GM23338 (cell line): ENCODE measurements around the gene PPID. TPM values are rescaled to one million over a fixed set of nuclear protein-coding genes. Genes with fewer than 3 reads are reported as not detected.

Experiments
- ATAC-seq: fragments of 200-7000 bp; cut with Tn5 transposase; 3 replicates; pipeline ENCODE4 v1.9.1; 2020
- DNase-seq: peaks from one replicate; pipeline ENCODE4 v3.0.0-alpha.2; 2015; ENCODE audit warnings: low spot score
- H2AFZ ChIP-seq: fragments of 200-600 bp; sonication (generic); 2 replicates; pipeline ENCODE4 v1.8.0; 2016; ENCODE audit warnings: antibody characterized with exemption, mild to moderate bottlenecking, moderate library complexity
- H3F3A ChIP-seq: fragments of 200-600 bp; sonication (generic); replicated peaks from 2 replicates; pipeline ENCODE4 v1.8.0; 2017; ENCODE audit warnings: antibody characterized with exemption, mixed run types, low read depth
- H3K27ac ChIP-seq: fragments of 200-600 bp; sonication (generic); 2 replicates; pipeline ENCODE4 v1.6.1; 2016; ENCODE audit warnings: low read depth
- H3K27me3 ChIP-seq: fragments of 200-600 bp; sonication (generic); 2 replicates; pipeline ENCODE4 v1.8.0; 2016; ENCODE audit warnings: mild to moderate bottlenecking, mixed run types, moderate library complexity; ENCODE audit not compliant: insufficient read depth
- H3K36me3 ChIP-seq: fragments of 200-600 bp; sonication (generic); 2 replicates; pipeline ENCODE4 v1.8.0; 2016; ENCODE audit warnings: mild to moderate bottlenecking; ENCODE audit not compliant: insufficient read depth
- H3K4me1 ChIP-seq: fragments of 200-600 bp; sonication (generic); 2 replicates; pipeline ENCODE4 v1.8.0; 2016; ENCODE audit warnings: mild to moderate bottlenecking, moderate library complexity; ENCODE audit not compliant: insufficient read depth
- H3K4me2 ChIP-seq: fragments of 200-600 bp; sonication (generic); 2 replicates; pipeline ENCODE4 v1.7.1; 2017; ENCODE audit warnings: mixed run types
- H3K4me3 ChIP-seq: fragments of 200-600 bp; sonication (generic); 2 replicates; pipeline ENCODE4 v1.6.1; 2016; ENCODE audit warnings: mixed run types
- H3K79me2 ChIP-seq: fragments of 200-600 bp; sonication (generic); replicated peaks from 2 replicates; pipeline ENCODE4 v1.8.0; 2017; ENCODE audit warnings: mild to moderate bottlenecking; ENCODE audit not compliant: insufficient read depth
- H3K9me2 ChIP-seq: fragments of 200-600 bp; sonication (generic); 2 replicates; pipeline ENCODE4 v1.8.0; 2017; ENCODE audit not compliant: insufficient read depth
- H4K20me1 ChIP-seq: fragments of 200-600 bp; sonication (generic); replicated peaks from 2 replicates; pipeline ENCODE4 v1.8.0; 2017; ENCODE audit warnings: mild to moderate bottlenecking; ENCODE audit not compliant: insufficient read depth
- H3K27ac Mint-ChIP-seq: 2 replicates; pipeline ENCODE4 v1.8.0; 2020; ENCODE audit warnings: inconsistent platforms, mild to moderate bottlenecking, moderate library complexity, mixed read lengths
- H3K27me3 Mint-ChIP-seq: 3 replicates; pipeline ENCODE4 v1.8.0; 2022; ENCODE audit warnings: low read depth, mild to moderate bottlenecking, moderate library complexity, mixed read lengths, inconsistent platforms; ENCODE audit not compliant: insufficient read depth, poor library complexity
- H3K36me3 Mint-ChIP-seq: 3 replicates; pipeline ENCODE4 v1.8.0; 2021; ENCODE audit warnings: low read depth, mild to moderate bottlenecking, inconsistent platforms, moderate library complexity, mixed read lengths
- H3K4me1 Mint-ChIP-seq: 3 replicates; pipeline ENCODE4 v1.8.0; 2020; ENCODE audit warnings: mild to moderate bottlenecking, inconsistent platforms, mixed read lengths
- H3K4me3 Mint-ChIP-seq: 3 replicates; pipeline ENCODE4 v1.8.0; 2021; ENCODE audit warnings: moderate library complexity, mild to moderate bottlenecking, inconsistent platforms, mixed read lengths
- H3K9me3 Mint-ChIP-seq: 3 replicates; pipeline ENCODE4 v1.8.0; 2020; ENCODE audit warnings: moderate library complexity, mild to moderate bottlenecking, inconsistent platforms, mixed read lengths
- CREB1 ChIP-seq: fragments of 250-450 bp; sonication (Bioruptor Pico); IDR thresholded peaks from 2 replicates; pipeline ENCODE4 v1.5.0; 2020; ENCODE audit warnings: low read depth, mild to moderate bottlenecking, moderate library complexity
- CTCF ChIP-seq, 2 experiments: fragments of 200-600 bp in 1 of 2; sonication (generic) in 1 of 2; conservative IDR thresholded peaks; 2 replicates each; pipeline versions ENCODE4 v1.5.1 to v1.6.1; 2016 to 2017; ENCODE audit warnings: antibody characterized with exemption in 2 of 2, low read depth in 2 of 2, mild to moderate bottlenecking in 2 of 2, moderate library complexity in 1 of 2
- ETS1 ChIP-seq: IDR thresholded peaks from 2 replicates; pipeline ENCODE4 v1.6.1; 2016; ENCODE audit warnings: antibody characterized with exemption
- EZH2 ChIP-seq: fragments of 200-600 bp; sonication (generic); IDR thresholded peaks from one replicate; pipeline ENCODE4 v1.8.0; 2017; ENCODE audit warnings: antibody characterized with exemption, mild to moderate bottlenecking, low read depth; ENCODE audit not compliant: unreplicated experiment
- EZH2phosphoT487 ChIP-seq: fragments of 200-600 bp; sonication (generic); IDR thresholded peaks from one replicate; pipeline ENCODE4 v1.8.1; 2018; ENCODE audit warnings: antibody characterized with exemption; ENCODE audit not compliant: unreplicated experiment
- JUNB ChIP-seq: IDR thresholded peaks from one replicate; pipeline ENCODE4 v1.6.1; 2016; ENCODE audit warnings: antibody characterized with exemption; ENCODE audit not compliant: unreplicated experiment
- NANOG ChIP-seq: IDR thresholded peaks from 2 replicates; pipeline ENCODE4 v1.6.1; 2016; ENCODE audit warnings: antibody characterized with exemption, borderline replicate concordance
- POLR2AphosphoS5 ChIP-seq: IDR thresholded peaks from 2 replicates; pipeline ENCODE4 v1.6.1; 2016; ENCODE audit warnings: antibody characterized with exemption, low read depth
- REST ChIP-seq: IDR thresholded peaks from one replicate; pipeline ENCODE4 v1.6.1; 2018; ENCODE audit warnings: antibody characterized with exemption; ENCODE audit not compliant: unreplicated experiment
- STAT1 ChIP-seq: IDR thresholded peaks from one replicate; pipeline ENCODE4 v1.6.1; 2016; ENCODE audit warnings: antibody characterized with exemption; ENCODE audit not compliant: unreplicated experiment
- ZNF114 ChIP-seq: fragments of 250-450 bp; sonication (Bioruptor Pico); IDR thresholded peaks from 2 replicates; pipeline ENCODE4 v1.5.0; 2020; ENCODE audit warnings: mild to moderate bottlenecking, moderate library complexity
- ZNF331 ChIP-seq: fragments of 250-450 bp; sonication (Bioruptor Pico); IDR thresholded peaks from 2 replicates; pipeline ENCODE4 v1.5.0; 2020; ENCODE audit warnings: low read depth, mild to moderate bottlenecking, moderate library complexity
- ZNF462 ChIP-seq: fragments of 250-450 bp; sonication (Bioruptor Pico); IDR thresholded peaks from 2 replicates; pipeline ENCODE4 v1.5.0; 2020; ENCODE audit warnings: mild to moderate bottlenecking, moderate library complexity
- polyA plus RNA-seq: library from polyadenylated mRNA; unstranded; fragments of >200 nt; fragmentation: Nextera tagmentation; extraction: Ambion mirVana; gene quantifications from 2 replicates; pipeline ENCODE4 v1.2.1, GENCODE V29; 2016
- total RNA-seq: library from RNA; depleted of rRNA; stranded (reverse); fragments of >200 nt; shearing (Covaris generic); gene quantifications from 2 replicates; pipeline ENCODE4 v1.2.3, GENCODE V29; 2014

PPID gene
- total and polyA plus RNA-seq, 2 experiments from 2014 or later = 56.6 to 66.2 TPM

- H3K27me3 Mint-ChIP-seq = peaks cover 12% of the 10 kb centered on the region
- H3K9me3 Mint-ChIP-seq = no peaks in the 10 kb centered on the region; the same call in 2 of the 3 replicates
- ATAC-seq = peak; percentile 45
- Histone ChIP-seq H4K20me1 (no peaks in the 10 kb centered on the region; the same call in 1 of the 2 replicates), H3K4me2 (peak overlapping the region; percentile 76), H2AFZ (peak overlapping the region; percentile 56), H3K79me2 (peaks cover 55% of the 10 kb centered on the region), H3K36me3 (peaks cover 5% of the 10 kb centered on the region; the same call in 1 of the 2 replicates), H3K27me3 (no peaks in the 10 kb centered on the region), H3K4me1 (0 out of 2 replicates have a peak, but pooled peaks cover 5% of the 10 kb centered on the region), H3K4me3 (peak overlapping the region; percentile 76), H3K9me2 (no peaks in the 10 kb centered on the region), H3F3A (peaks cover 5% of the 10 kb centered on the region; the same call in 1 of the 2 replicates), H3K27ac (peak overlapping the region; percentile 84)
- peaks cover 14% of the 10 kb centered on the region for H3K36me3 Mint-ChIP-seq
- no peak for TF ChIP-seq ZNF114 (CRISPR knock-in tag)
- no peak for TF ChIP-seq REST
- TF ChIP-seq CREB1 = no peak
- no peak for TF ChIP-seq POLR2AphosphoS5
- TF ChIP-seq EZH2 = no peak
- TF ChIP-seq CTCF (conservative IDR thresholded peaks at IDR 0.05; ENCODE audit: low read depth in 2 of 2) = no peak
- no peak for TF ChIP-seq ETS1
- no peak for TF ChIP-seq JUNB
- TF ChIP-seq ZNF331 (CRISPR knock-in tag) = no peak
- TF ChIP-seq ZNF462 (CRISPR knock-in tag) = no peak
- TF ChIP-seq EZH2phosphoT487 = no peak
- no peak for TF ChIP-seq NANOG
- TF ChIP-seq STAT1 = no peak
- peaks cover 14% of the 10 kb centered on the region; the same call in 2 of the 3 replicates for H3K4me1 Mint-ChIP-seq
- peak overlapping the region; percentile 98 for H3K4me3 Mint-ChIP-seq
- H3K27ac Mint-ChIP-seq = peak overlapping the region; percentile 98
- DNase-seq = peak; percentile 78
These were observed 52.1 kb downstream of the PPID start for GRCh38 chr4:158670975-158671664.
